Thoracic aorta (tissue), 2 donors: ENCODE measurements around the gene TSKU. TPM values are rescaled to one million over a fixed set of nuclear protein-coding genes. Genes with fewer than 3 reads are reported as not detected.
"Not testable (repeated sequence)": the region's sequence is repeated elsewhere in the genome, so short reads cannot be mapped to it uniquely, and the experiment has no call there.

Source experiments
- ATAC-seq: fragments of 150-250 bp; one replicate; pipeline ENCODE4 v1.8.0; 2017; ENCODE audit warnings: low read depth; ENCODE audit not compliant: insufficient number of reproducible peaks, low FRiP score
- DNase-seq: peaks from one replicate; pipeline ENCODE4 v3.0.0-alpha.2; 2020; ENCODE audit warnings: low spot score
- H3K27ac ChIP-seq, 2 donors: fragments of 200-600 bp; sonication (generic); 1 replicate in 1 of 2; 2 replicates in 1 of 2; pipeline ENCODE4 v1.5.1; 2016; ENCODE audit warnings: mild to moderate bottlenecking in 2 of 2, moderate library complexity in 2 of 2
- H3K27me3 ChIP-seq: fragments of 200-600 bp; sonication (generic); replicated peaks from 2 replicates; pipeline ENCODE4 v1.6.0; 2016; ENCODE audit warnings: mild to moderate bottlenecking; ENCODE audit not compliant: insufficient read depth
- H3K36me3 ChIP-seq: fragments of 200-600 bp; sonication (generic); one replicate; pipeline ENCODE4 v1.5.1; 2016
- H3K4me1 ChIP-seq, 2 donors: fragments of 200-600 bp; sonication (generic); 1 replicate in 1 of 2; 2 replicates in 1 of 2; pipeline versions ENCODE4 v1.5.1 to v1.6.0; 2016; ENCODE audit warnings: low read depth in 2 of 2, mild to moderate bottlenecking in 1 of 2; ENCODE audit not compliant: control insufficient read depth in 1 of 2
- H3K4me3 ChIP-seq: fragments of 200-600 bp; sonication (generic); 2 replicates; pipeline ENCODE4 v1.5.1; 2016; ENCODE audit warnings: mild to moderate bottlenecking
- H3K9me3 ChIP-seq: fragments of 200-600 bp; sonication (generic); 2 replicates; pipeline ENCODE4 v1.5.1; 2016
- CTCF ChIP-seq: fragments of 200-600 bp; sonication (generic); IDR thresholded peaks from one replicate; pipeline ENCODE4 v1.5.1; 2019; ENCODE audit warnings: antibody characterized with exemption
- total RNA-seq, 2 donors: library from RNA; depleted of rRNA; stranded (reverse); fragments of >200 nt; gene quantifications; one replicate each; pipeline versions ENCODE4 v1.1.0 to v1.2.3, GENCODE V29; 2016

TSKU gene
- total RNA-seq, 2 donors from 2014 or later, result 42.2 to 100 TPM

GRCh38 chr11:76824083-76824939, 41.2 kb downstream of the TSKU start:
- H3K36me3 ChIP-seq, result no peaks in the 10 kb centered on the region
- H3K9me3 ChIP-seq, result no peaks in the 10 kb centered on the region
- H3K4me3 ChIP-seq, result no peak overlapping the region
- H3K27ac ChIP-seq, result no peak overlapping the region
- DNase-seq, result no peak
- H3K4me1 ChIP-seq, result no peaks in the 10 kb centered on the region
- no peak for ATAC-seq
- no peak for TF ChIP-seq CTCF
- H3K27me3 ChIP-seq, result no peaks in the 10 kb centered on the region

- H3K9me3 ChIP-seq, result no peaks in the 10 kb centered on the region
- no peak overlapping the region for H3K27ac ChIP-seq
- H3K27me3 ChIP-seq, result no peaks in the 10 kb centered on the region
- no peak overlapping the region for H3K4me3 ChIP-seq
- no peak for ATAC-seq
- H3K36me3 ChIP-seq, result no peaks in the 10 kb centered on the region
- no peak for DNase-seq
- no peak for TF ChIP-seq CTCF
- H3K4me1 ChIP-seq, result no peaks in the 10 kb centered on the region
These were observed 42.0 kb downstream of the TSKU start for GRCh38 chr11:76824980-76825725.

GRCh38 chr11:76825726-76826396, 42.7 kb downstream of the TSKU start:
- TF ChIP-seq CTCF, result no peak
- Histone ChIP-seq H3K4me1 (peaks cover 0 to 6% of the 10 kb centered on the region in 2 donors), H3K27ac (no peak overlapping the region), H3K9me3 (no peaks in the 10 kb centered on the region), H3K27me3 (no peaks in the 10 kb centered on the region), H3K36me3 (no peaks in the 10 kb centered on the region), H3K4me3 (no peak overlapping the region)
- no peak for ATAC-seq
- no peak for DNase-seq

- H3K27ac ChIP-seq, DNase-seq: not testable (repeated sequence)
These were observed 43.4 kb downstream of the TSKU start for GRCh38 chr11:76826508-76826907.

GRCh38 chr11:76827005-76827404, 43.8 kb downstream of the TSKU start:
- DNase-seq, H3K27ac ChIP-seq, H3K9me3 ChIP-seq, H3K4me1 ChIP-seq, H3K4me3 ChIP-seq, H3K36me3 ChIP-seq, ATAC-seq, H3K27me3 ChIP-seq: not testable (repeated sequence)

More at GRCh38 chr11:76826508-76826907, 43.4 kb downstream of the TSKU start:
- not testable (repeated sequence) for H3K9me3 ChIP-seq, H3K27me3 ChIP-seq, H3K4me3 ChIP-seq, H3K4me1 ChIP-seq, H3K36me3 ChIP-seq, ATAC-seq
